HEK293 (cell line): ENCODE measurements around the gene CBR1.

Experiments used
- BCL11A ChIP-seq: fragments of 450-650 bp; formaldehyde crosslinking; IDR thresholded peaks from 2 replicates; pipeline ENCODE4 v1.5.1; 2016; ENCODE audit warnings: low read depth, missing biosample characterization, missing genetic modification characterization
- HOXC10 ChIP-seq: sonication (generic); formaldehyde crosslinking; IDR thresholded peaks from 2 replicates; pipeline ENCODE4 v1.8.1; 2023; ENCODE audit warnings: mild to moderate bottlenecking, missing genetic modification reagents
- KLF9 ChIP-seq: fragments of 450-650 bp; formaldehyde crosslinking; IDR thresholded peaks from 2 replicates; pipeline ENCODE4 v1.5.1; 2016; ENCODE audit warnings: missing biosample characterization, missing genetic modification characterization, low read depth
- RBAK ChIP-seq: fragments of 450-650 bp; formaldehyde crosslinking; IDR thresholded peaks from 2 replicates; pipeline ENCODE4 v1.5.1; 2016; ENCODE audit warnings: missing biosample characterization, missing genetic modification characterization
- YY2 ChIP-seq: fragments of 450-650 bp; formaldehyde crosslinking; IDR thresholded peaks from 2 replicates; pipeline ENCODE4 v1.5.1; 2016; ENCODE audit warnings: missing biosample characterization, missing genetic modification characterization
- ZBTB21 ChIP-seq: fragments of 450-650 bp; formaldehyde crosslinking; IDR thresholded peaks from 2 replicates; pipeline ENCODE4 v1.5.1; 2017; ENCODE audit warnings: missing biosample characterization, missing genetic modification characterization
- ZBTB8A ChIP-seq: fragments of 450-650 bp; formaldehyde crosslinking; IDR thresholded peaks from 2 replicates; pipeline ENCODE4 v1.5.1; 2016; ENCODE audit warnings: missing biosample characterization, missing genetic modification characterization
- ZIC2 ChIP-seq: fragments of 450-650 bp; formaldehyde crosslinking; IDR thresholded peaks from 2 replicates; pipeline ENCODE4 v1.5.1; 2016; ENCODE audit warnings: missing biosample characterization, missing genetic modification characterization
- ZNF133 ChIP-seq: fragments of 450-650 bp; formaldehyde crosslinking; IDR thresholded peaks from 2 replicates; pipeline ENCODE4 v1.5.1; 2016; ENCODE audit warnings: missing biosample characterization, missing genetic modification characterization
- ZNF184 ChIP-seq: fragments of 450-650 bp; IDR thresholded peaks from 2 replicates; pipeline ENCODE4 v1.5.1; 2018; ENCODE audit warnings: missing biosample characterization, mild to moderate bottlenecking, missing genetic modification characterization
- ZNF221 ChIP-seq: fragments of 450-650 bp; formaldehyde crosslinking; IDR thresholded peaks from 2 replicates; pipeline ENCODE4 v1.5.1; 2017; ENCODE audit warnings: missing biosample characterization, missing genetic modification characterization, borderline replicate concordance
- ZNF23 ChIP-seq: fragments of 450-650 bp; formaldehyde crosslinking; IDR thresholded peaks from 2 replicates; pipeline ENCODE4 v1.5.1; 2016; ENCODE audit warnings: missing biosample characterization, missing genetic modification characterization, borderline replicate concordance
- ZNF394 ChIP-seq: fragments of 450-650 bp; formaldehyde crosslinking; IDR thresholded peaks from 2 replicates; pipeline ENCODE4 v1.5.1; 2016; ENCODE audit warnings: missing biosample characterization, missing genetic modification characterization, mild to moderate bottlenecking, moderate library complexity, borderline replicate concordance
- ZNF473 ChIP-seq: fragments of 450-650 bp; formaldehyde crosslinking; IDR thresholded peaks from 2 replicates; pipeline ENCODE4 v1.5.1; 2017; ENCODE audit warnings: missing biosample characterization, missing genetic modification characterization
- ZNF510 ChIP-seq: fragments of 450-650 bp; formaldehyde crosslinking; IDR thresholded peaks from 2 replicates; pipeline ENCODE4 v1.5.1; 2018; ENCODE audit warnings: mild to moderate bottlenecking, missing genetic modification characterization, missing biosample characterization; ENCODE audit not compliant: insufficient replicate concordance
- ZNF707 ChIP-seq: fragments of 450-650 bp; formaldehyde crosslinking; IDR thresholded peaks from 2 replicates; pipeline ENCODE4 v1.5.1; 2016; ENCODE audit warnings: missing biosample characterization, missing genetic modification characterization
- ZNF843 ChIP-seq: fragments of 450-650 bp; formaldehyde crosslinking; IDR thresholded peaks from 2 replicates; pipeline ENCODE4 v1.5.1; 2016; ENCODE audit warnings: missing biosample characterization, missing genetic modification characterization
- ZSCAN30 ChIP-seq: fragments of 450-650 bp; IDR thresholded peaks from 2 replicates; pipeline ENCODE4 v1.5.1; 2018; ENCODE audit warnings: missing biosample characterization, mild to moderate bottlenecking, missing genetic modification characterization, moderate library complexity
- TF ChIP-seq, protein P1 (sequence below): fragments of 450-650 bp; formaldehyde crosslinking; IDR thresholded peaks from 2 replicates; pipeline ENCODE4 v1.5.1; 2016; ENCODE audit warnings: missing biosample characterization, missing genetic modification characterization
- TF ChIP-seq, protein P2 (sequence below): fragments of 450-650 bp; formaldehyde crosslinking; optimal IDR thresholded peaks from 2 replicates; pipeline ENCODE3; 2016; ENCODE audit warnings: missing biosample characterization, mild to moderate bottlenecking, missing genetic modification characterization
- TF ChIP-seq, protein P3 (sequence below): fragments of 450-650 bp; formaldehyde crosslinking; IDR thresholded peaks from 2 replicates; pipeline ENCODE4 v1.5.1; 2016; ENCODE audit warnings: missing biosample characterization, missing genetic modification characterization
- TF ChIP-seq, protein P4 (sequence below): fragments of 450-650 bp; formaldehyde crosslinking; IDR thresholded peaks from 2 replicates; pipeline ENCODE4 v1.5.1; 2016; ENCODE audit warnings: missing biosample characterization, missing genetic modification characterization
- TF ChIP-seq, protein P5 (sequence below): fragments of 450-650 bp; formaldehyde crosslinking; IDR thresholded peaks from 2 replicates; pipeline ENCODE4 v1.5.1; 2016; ENCODE audit warnings: missing biosample characterization, missing genetic modification characterization
- TF ChIP-seq, protein P6 (sequence below): fragments of 450-650 bp; formaldehyde crosslinking; IDR thresholded peaks from 2 replicates; pipeline ENCODE4 v1.5.1; 2016; ENCODE audit warnings: missing biosample characterization, missing genetic modification characterization
- TF ChIP-seq, protein P7 (sequence below): fragments of 450-650 bp; formaldehyde crosslinking; IDR thresholded peaks from 2 replicates; pipeline ENCODE4 v1.5.1; 2016; ENCODE audit warnings: missing biosample characterization, missing genetic modification characterization

The CBR1 gene

DNA sequence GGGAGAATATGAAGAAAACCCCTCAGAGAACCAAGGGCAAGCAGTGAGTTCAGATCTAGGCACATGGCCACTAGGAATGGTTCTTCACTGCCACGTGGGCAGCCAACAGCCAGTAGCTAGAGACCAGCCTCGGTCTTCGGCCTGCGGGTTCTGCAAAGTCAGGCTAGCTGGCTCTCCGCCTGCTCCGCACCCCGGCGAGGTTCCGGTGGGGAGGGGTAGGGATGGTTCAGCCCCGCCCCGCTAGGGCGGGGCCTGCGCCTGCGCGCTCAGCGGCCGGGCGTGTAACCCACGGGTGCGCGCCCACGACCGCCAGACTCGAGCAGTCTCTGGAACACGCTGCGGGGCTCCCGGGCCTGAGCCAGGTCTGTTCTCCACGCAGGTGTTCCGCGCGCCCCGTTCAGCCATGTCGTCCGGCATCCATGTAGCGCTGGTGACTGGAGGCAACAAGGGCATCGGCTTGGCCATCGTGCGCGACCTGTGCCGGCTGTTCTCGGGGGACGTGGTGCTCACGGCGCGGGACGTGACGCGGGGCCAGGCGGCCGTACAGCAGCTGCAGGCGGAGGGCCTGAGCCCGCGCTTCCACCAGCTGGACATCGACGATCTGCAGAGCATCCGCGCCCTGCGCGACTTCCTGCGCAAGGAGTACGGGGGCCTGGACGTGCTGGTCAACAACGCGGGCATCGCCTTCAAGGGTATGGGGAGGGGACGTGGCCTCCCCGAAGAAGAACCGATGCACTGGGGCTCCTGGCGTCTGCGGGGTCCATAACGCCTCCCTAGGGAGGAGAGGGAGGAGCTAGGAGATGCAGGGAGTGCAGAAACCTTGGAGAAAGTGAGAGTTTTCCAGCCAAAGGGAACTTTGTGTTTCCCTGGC lies at the start of gene CBR1 (continued):
- TF ChIP-seq ZNF23 (tag by site-specific recombination) (no peak), BCL11A (tag by site-specific recombination) (no peak; the same call in 1 of the 2 replicates), ZNF707 (tag by site-specific recombination) (0 out of 2 replicates have a peak, but pooled peaks have one; percentile 27), ZNF473 (no peak), KLF9 (tag by site-specific recombination) (peak; percentile 77), ZNF394 (tag by site-specific recombination) (peak; percentile 58; the same call in 1 of the 2 replicates), ZNF184 (tag by site-specific recombination) (0 out of 2 replicates have a peak, but pooled peaks have one; percentile 58), ZNF843 (tag by site-specific recombination) (no peak), RBAK (no peak; the same call in 1 of the 2 replicates), ZSCAN30 (tag by site-specific recombination) (no peak; the same call in 1 of the 2 replicates), HOXC10 (CRISPR knock-in tag) (no peak), ZIC2 (tag by site-specific recombination) (peak; percentile 53; the same call in 1 of the 2 replicates), ZBTB21 (tag by site-specific recombination) (no peak), ZNF133 (tag by site-specific recombination) (no peak), ZNF510 (no peak), YY2 (tag by site-specific recombination) (no peak), ZBTB8A (tag by site-specific recombination) (peak; percentile 62), ZNF221 (tag by site-specific recombination) (no peak)
- TF ChIP-seq, protein P1, sequence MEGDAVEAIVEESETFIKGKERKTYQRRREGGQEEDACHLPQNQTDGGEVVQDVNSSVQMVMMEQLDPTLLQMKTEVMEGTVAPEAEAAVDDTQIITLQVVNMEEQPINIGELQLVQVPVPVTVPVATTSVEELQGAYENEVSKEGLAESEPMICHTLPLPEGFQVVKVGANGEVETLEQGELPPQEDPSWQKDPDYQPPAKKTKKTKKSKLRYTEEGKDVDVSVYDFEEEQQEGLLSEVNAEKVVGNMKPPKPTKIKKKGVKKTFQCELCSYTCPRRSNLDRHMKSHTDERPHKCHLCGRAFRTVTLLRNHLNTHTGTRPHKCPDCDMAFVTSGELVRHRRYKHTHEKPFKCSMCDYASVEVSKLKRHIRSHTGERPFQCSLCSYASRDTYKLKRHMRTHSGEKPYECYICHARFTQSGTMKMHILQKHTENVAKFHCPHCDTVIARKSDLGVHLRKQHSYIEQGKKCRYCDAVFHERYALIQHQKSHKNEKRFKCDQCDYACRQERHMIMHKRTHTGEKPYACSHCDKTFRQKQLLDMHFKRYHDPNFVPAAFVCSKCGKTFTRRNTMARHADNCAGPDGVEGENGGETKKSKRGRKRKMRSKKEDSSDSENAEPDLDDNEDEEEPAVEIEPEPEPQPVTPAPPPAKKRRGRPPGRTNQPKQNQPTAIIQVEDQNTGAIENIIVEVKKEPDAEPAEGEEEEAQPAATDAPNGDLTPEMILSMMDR (tag by site-specific recombination), result peak; percentile 56; the same call in 1 of the 2 replicates
- TF ChIP-seq, protein P2, sequence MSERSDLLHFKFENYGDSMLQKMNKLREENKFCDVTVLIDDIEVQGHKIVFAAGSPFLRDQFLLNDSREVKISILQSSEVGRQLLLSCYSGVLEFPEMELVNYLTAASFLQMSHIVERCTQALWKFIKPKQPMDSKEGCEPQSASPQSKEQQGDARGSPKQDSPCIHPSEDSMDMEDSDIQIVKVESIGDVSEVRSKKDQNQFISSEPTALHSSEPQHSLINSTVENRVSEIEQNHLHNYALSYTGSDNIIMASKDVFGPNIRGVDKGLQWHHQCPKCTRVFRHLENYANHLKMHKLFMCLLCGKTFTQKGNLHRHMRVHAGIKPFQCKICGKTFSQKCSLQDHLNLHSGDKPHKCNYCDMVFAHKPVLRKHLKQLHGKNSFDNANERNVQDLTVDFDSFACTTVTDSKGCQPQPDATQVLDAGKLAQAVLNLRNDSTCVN, result peak; percentile 100
- TF ChIP-seq, protein P3, sequence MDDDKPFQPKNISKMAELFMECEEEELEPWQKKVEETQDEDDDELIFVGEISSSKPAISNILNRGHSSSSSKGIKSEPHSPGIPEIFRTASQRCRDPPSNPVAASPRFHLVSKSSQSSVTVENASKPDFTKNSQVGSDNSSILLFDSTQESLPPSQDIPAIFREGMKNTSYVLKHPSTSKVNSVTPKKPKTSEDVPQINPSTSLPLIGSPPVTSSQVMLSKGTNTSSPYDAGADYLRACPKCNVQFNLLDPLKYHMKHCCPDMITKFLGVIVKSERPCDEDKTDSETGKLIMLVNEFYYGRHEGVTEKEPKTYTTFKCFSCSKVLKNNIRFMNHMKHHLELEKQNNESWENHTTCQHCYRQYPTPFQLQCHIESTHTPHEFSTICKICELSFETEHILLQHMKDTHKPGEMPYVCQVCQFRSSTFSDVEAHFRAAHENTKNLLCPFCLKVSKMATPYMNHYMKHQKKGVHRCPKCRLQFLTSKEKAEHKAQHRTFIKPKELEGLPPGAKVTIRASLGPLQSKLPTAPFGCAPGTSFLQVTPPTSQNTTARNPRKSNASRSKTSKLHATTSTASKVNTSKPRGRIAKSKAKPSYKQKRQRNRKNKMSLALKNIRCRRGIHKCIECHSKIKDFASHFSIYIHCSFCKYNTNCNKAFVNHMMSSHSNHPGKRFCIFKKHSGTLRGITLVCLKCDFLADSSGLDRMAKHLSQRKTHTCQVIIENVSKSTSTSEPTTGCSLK (tag by site-specific recombination), result no peak
- TF ChIP-seq, protein P4, sequence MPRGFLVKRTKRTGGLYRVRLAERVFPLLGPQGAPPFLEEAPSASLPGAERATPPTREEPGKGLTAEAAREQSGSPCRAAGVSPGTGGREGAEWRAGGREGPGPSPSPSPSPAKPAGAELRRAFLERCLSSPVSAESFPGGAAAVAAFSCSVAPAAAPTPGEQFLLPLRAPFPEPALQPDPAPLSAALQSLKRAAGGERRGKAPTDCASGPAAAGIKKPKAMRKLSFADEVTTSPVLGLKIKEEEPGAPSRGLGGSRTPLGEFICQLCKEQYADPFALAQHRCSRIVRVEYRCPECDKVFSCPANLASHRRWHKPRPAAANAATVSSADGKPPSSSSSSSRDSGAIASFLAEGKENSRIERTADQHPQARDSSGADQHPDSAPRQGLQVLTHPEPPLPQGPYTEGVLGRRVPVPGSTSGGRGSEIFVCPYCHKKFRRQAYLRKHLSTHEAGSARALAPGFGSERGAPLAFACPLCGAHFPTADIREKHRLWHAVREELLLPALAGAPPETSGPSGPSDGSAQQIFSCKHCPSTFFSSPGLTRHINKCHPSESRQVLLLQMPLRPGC (tag by site-specific recombination), result peak; percentile 82
- TF ChIP-seq, protein P5, sequence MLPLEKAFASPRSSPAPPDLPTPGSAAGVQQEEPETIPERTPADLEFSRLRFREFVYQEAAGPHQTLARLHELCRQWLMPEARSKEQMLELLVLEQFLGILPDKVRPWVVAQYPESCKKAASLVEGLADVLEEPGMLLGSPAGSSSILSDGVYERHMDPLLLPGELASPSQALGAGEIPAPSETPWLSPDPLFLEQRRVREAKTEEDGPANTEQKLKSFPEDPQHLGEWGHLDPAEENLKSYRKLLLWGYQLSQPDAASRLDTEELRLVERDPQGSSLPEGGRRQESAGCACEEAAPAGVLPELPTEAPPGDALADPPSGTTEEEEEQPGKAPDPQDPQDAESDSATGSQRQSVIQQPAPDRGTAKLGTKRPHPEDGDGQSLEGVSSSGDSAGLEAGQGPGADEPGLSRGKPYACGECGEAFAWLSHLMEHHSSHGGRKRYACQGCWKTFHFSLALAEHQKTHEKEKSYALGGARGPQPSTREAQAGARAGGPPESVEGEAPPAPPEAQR (tag by site-specific recombination), result no peak
- TF ChIP-seq, protein P6, sequence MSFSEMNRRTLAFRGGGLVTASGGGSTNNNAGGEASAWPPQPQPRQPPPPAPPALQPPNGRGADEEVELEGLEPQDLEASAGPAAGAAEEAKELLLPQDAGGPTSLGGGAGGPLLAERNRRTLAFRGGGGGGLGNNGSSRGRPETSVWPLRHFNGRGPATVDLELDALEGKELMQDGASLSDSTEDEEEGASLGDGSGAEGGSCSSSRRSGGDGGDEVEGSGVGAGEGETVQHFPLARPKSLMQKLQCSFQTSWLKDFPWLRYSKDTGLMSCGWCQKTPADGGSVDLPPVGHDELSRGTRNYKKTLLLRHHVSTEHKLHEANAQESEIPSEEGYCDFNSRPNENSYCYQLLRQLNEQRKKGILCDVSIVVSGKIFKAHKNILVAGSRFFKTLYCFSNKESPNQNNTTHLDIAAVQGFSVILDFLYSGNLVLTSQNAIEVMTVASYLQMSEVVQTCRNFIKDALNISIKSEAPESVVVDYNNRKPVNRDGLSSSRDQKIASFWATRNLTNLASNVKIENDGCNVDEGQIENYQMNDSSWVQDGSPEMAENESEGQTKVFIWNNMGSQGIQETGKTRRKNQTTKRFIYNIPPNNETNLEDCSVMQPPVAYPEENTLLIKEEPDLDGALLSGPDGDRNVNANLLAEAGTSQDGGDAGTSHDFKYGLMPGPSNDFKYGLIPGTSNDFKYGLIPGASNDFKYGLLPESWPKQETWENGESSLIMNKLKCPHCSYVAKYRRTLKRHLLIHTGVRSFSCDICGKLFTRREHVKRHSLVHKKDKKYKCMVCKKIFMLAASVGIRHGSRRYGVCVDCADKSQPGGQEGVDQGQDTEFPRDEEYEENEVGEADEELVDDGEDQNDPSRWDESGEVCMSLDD (tag by site-specific recombination), result peak; percentile 82
- TF ChIP-seq, protein P7, sequence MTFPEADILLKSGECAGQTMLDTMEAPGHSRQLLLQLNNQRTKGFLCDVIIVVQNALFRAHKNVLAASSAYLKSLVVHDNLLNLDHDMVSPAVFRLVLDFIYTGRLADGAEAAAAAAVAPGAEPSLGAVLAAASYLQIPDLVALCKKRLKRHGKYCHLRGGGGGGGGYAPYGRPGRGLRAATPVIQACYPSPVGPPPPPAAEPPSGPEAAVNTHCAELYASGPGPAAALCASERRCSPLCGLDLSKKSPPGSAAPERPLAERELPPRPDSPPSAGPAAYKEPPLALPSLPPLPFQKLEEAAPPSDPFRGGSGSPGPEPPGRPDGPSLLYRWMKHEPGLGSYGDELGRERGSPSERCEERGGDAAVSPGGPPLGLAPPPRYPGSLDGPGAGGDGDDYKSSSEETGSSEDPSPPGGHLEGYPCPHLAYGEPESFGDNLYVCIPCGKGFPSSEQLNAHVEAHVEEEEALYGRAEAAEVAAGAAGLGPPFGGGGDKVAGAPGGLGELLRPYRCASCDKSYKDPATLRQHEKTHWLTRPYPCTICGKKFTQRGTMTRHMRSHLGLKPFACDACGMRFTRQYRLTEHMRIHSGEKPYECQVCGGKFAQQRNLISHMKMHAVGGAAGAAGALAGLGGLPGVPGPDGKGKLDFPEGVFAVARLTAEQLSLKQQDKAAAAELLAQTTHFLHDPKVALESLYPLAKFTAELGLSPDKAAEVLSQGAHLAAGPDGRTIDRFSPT (tag by site-specific recombination), result no peak
